ENCODE results near the gene DCST2. TPM values are rescaled to one million over a fixed set of nuclear protein-coding genes. Genes with fewer than 3 reads are reported as not detected.

DCST2 gene
- total RNA-seq, 1 donor from 2014 or later: 0.30 TPM

DNA sequence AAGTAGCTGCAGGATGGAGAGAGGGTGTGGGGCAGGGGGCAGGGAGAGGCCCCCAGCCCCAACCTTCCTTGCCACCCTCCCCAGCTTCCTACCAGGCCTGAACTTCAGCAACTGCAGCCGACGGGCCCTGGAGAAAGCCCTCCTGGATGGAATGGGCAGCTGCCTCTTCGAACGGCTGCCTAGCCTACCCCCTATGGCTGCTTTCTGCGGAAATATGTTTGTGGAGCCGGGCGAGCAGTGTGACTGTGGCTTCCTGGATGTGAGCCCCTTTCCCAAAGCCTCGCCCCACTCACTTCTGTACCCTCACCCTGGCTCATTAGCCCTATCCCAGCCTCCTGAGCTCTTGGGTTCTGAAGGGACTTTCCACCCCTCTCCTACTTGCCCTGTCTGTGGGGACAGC is 23.5 kb upstream of the DCST2 start:
- Mint-ChIP-seq H3K36me3 (ENCODE audit: low read depth) (peaks cover 12% of the 10 kb centered on the region), H3K27me3 (ENCODE audit: low read depth) (no peaks in the 10 kb centered on the region), H3K4me3 (ENCODE audit: unreplicated experiment) (no peak overlapping the region), H3K9me3 (ENCODE audit: low read depth) (no peaks in the 10 kb centered on the region), H3K4me1 (ENCODE audit: low read depth) (peaks cover 14% of the 10 kb centered on the region), H3K27ac (ENCODE audit: unreplicated experiment) (no peak overlapping the region)
- TF ChIP-seq, protein P1, sequence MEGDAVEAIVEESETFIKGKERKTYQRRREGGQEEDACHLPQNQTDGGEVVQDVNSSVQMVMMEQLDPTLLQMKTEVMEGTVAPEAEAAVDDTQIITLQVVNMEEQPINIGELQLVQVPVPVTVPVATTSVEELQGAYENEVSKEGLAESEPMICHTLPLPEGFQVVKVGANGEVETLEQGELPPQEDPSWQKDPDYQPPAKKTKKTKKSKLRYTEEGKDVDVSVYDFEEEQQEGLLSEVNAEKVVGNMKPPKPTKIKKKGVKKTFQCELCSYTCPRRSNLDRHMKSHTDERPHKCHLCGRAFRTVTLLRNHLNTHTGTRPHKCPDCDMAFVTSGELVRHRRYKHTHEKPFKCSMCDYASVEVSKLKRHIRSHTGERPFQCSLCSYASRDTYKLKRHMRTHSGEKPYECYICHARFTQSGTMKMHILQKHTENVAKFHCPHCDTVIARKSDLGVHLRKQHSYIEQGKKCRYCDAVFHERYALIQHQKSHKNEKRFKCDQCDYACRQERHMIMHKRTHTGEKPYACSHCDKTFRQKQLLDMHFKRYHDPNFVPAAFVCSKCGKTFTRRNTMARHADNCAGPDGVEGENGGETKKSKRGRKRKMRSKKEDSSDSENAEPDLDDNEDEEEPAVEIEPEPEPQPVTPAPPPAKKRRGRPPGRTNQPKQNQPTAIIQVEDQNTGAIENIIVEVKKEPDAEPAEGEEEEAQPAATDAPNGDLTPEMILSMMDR (IDR thresholded peaks at IDR 0.05): no peak
- DNase-seq (ENCODE audit: low spot score): no peak

GRCh38 chr1:155053531-155054105 is 20.0 kb upstream of the DCST2 start:
- TF ChIP-seq, protein P1 (IDR thresholded peaks at IDR 0.05): no peak
- DNase-seq (ENCODE audit: low spot score): no peak
- Mint-ChIP-seq H3K4me3 (ENCODE audit: unreplicated experiment) (no peak overlapping the region), H3K4me1 (ENCODE audit: low read depth) (peaks cover 27% of the 10 kb centered on the region), H3K36me3 (ENCODE audit: low read depth) (peaks cover 11% of the 10 kb centered on the region), H3K27ac (ENCODE audit: unreplicated experiment) (no peak overlapping the region), H3K9me3 (ENCODE audit: low read depth) (no peaks in the 10 kb centered on the region), H3K27me3 (ENCODE audit: low read depth) (no peaks in the 10 kb centered on the region)

- TF ChIP-seq, protein P1 (IDR thresholded peaks at IDR 0.05): peak; percentile 56
- no peaks in the 10 kb centered on the region for H3K27me3 Mint-ChIP-seq (ENCODE audit: low read depth)
- peak overlapping the region; percentile 79 for H3K4me3 Mint-ChIP-seq (ENCODE audit: unreplicated experiment)
- H3K36me3 Mint-ChIP-seq (ENCODE audit: low read depth): peaks cover 8% of the 10 kb centered on the region
- H3K4me1 Mint-ChIP-seq (ENCODE audit: low read depth): peaks cover 27% of the 10 kb centered on the region
- no peak for DNase-seq (ENCODE audit: low spot score)
- peak overlapping the region; percentile 68 for H3K27ac Mint-ChIP-seq (ENCODE audit: unreplicated experiment)
- no peaks in the 10 kb centered on the region for H3K9me3 Mint-ChIP-seq (ENCODE audit: low read depth)
Measured at GRCh38 chr1:155052439-155053395, 19.1 kb upstream of the DCST2 start.

- H3K27me3 Mint-ChIP-seq (ENCODE audit: low read depth): no peaks in the 10 kb centered on the region
- peak overlapping the region; percentile 79 for H3K4me3 Mint-ChIP-seq (ENCODE audit: unreplicated experiment)
- TF ChIP-seq, protein P1 (IDR thresholded peaks at IDR 0.05): no peak
- no peak for DNase-seq (ENCODE audit: low spot score)
- H3K27ac Mint-ChIP-seq (ENCODE audit: unreplicated experiment): peak overlapping the region; percentile 68
- H3K9me3 Mint-ChIP-seq (ENCODE audit: low read depth): no peaks in the 10 kb centered on the region
- peaks cover 27% of the 10 kb centered on the region for H3K4me1 Mint-ChIP-seq (ENCODE audit: low read depth)
- H3K36me3 Mint-ChIP-seq (ENCODE audit: low read depth): peaks cover 5% of the 10 kb centered on the region
Measured at GRCh38 chr1:155051777-155052398, 18.3 kb upstream of the DCST2 start.

- Mint-ChIP-seq H3K36me3 (ENCODE audit: low read depth) (peaks cover 5% of the 10 kb centered on the region), H3K27ac (ENCODE audit: unreplicated experiment) (peak overlapping the region; percentile 63), H3K4me1 (ENCODE audit: low read depth) (peaks cover 27% of the 10 kb centered on the region), H3K27me3 (ENCODE audit: low read depth) (no peaks in the 10 kb centered on the region), H3K9me3 (ENCODE audit: low read depth) (no peaks in the 10 kb centered on the region), H3K4me3 (ENCODE audit: unreplicated experiment) (peak overlapping the region; percentile 79)
- TF ChIP-seq, protein P1 (IDR thresholded peaks at IDR 0.05): no peak
- no peak for DNase-seq (ENCODE audit: low spot score)
Measured at GRCh38 chr1:155051342-155051776, 17.8 kb upstream of the DCST2 start.

Measured in chondrocyte (in vitro differentiated cells).